Astrocyte (in vitro differentiated cells and primary cell): ENCODE measurements around the gene LRATD1.

Source experiments
- EZH2 ChIP-seq: IDR thresholded peaks from 2 replicates; pipeline ENCODE4 v1.6.1; 2012; ENCODE audit warnings: mild to moderate bottlenecking, low read length, inconsistent platforms; ENCODE audit not compliant: insufficient read depth
- TF ChIP-seq, protein P1 (sequence below): IDR thresholded peaks from 2 replicates; pipeline ENCODE4 v1.5.1; 2011; ENCODE audit warnings: low read depth, mild to moderate bottlenecking, inconsistent platforms, low read length, moderate library complexity; ENCODE audit not compliant: insufficient read depth

DNA sequence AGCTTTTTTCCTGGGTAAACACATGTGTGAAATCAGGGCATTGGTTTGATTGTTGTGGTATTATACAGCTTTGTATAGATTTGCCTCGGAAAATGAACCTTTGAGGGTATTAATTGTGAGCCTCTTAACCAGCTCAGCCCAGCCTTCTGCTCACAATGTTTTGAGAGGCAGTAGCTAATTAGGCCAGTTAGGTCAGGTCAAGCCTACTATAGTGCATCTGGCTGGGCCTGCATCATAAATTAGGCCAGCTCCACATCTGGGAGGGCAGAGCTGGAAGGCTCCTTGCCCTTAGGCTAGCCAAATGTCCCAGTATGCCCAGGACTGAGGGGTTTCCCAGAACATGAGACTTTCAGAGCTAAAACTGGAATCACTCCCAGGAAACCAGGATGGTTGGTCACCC lies 43.0 kb downstream of the LRATD1 start:
- TF ChIP-seq, protein P1, sequence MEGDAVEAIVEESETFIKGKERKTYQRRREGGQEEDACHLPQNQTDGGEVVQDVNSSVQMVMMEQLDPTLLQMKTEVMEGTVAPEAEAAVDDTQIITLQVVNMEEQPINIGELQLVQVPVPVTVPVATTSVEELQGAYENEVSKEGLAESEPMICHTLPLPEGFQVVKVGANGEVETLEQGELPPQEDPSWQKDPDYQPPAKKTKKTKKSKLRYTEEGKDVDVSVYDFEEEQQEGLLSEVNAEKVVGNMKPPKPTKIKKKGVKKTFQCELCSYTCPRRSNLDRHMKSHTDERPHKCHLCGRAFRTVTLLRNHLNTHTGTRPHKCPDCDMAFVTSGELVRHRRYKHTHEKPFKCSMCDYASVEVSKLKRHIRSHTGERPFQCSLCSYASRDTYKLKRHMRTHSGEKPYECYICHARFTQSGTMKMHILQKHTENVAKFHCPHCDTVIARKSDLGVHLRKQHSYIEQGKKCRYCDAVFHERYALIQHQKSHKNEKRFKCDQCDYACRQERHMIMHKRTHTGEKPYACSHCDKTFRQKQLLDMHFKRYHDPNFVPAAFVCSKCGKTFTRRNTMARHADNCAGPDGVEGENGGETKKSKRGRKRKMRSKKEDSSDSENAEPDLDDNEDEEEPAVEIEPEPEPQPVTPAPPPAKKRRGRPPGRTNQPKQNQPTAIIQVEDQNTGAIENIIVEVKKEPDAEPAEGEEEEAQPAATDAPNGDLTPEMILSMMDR, result no peak
- no peak for TF ChIP-seq EZH2
